Measurements from ENCODE around the gene ITGA5. TPM values are rescaled to one million over a fixed set of nuclear protein-coding genes. Genes with fewer than 3 reads are reported as not detected.

ITGA5 gene
- total RNA-seq, 4 donors from 2014 or later: 37.7 to 217 (median 73.0) TPM

- intact Hi-C loops (cut with DNase I; ENCODE audit: low total_unique reads) (no loop called here), in situ Hi-C loops (cut with MboI; ENCODE audit: low pct_ligation_motif_present in 1 of 4, low pct_unique_long_range_greater_than_20kb in 1 of 4, low sequenced_read_pairs in 3 of 4) (no loop called here)
- H3K4me1 ChIP-seq: peaks cover 0 to 58% (median 26%) of the 10 kb centered on the region in 4 donors
- H3K27ac ChIP-seq: peak overlapping the region; percentile 38 to 57 (median 47)
- H3K36me3 ChIP-seq: no peaks in the 10 kb centered on the region
- no peaks in the 10 kb centered on the region for H3K9me3 ChIP-seq
- no peak for TF ChIP-seq POLR2A (IDR thresholded peaks at IDR 0.05)
- no peak for TF ChIP-seq POLR2AphosphoS5 (IDR thresholded peaks at IDR 0.05)
- TF ChIP-seq CTCF (IDR thresholded peaks at IDR 0.05): no peak
- TF ChIP-seq EP300 (IDR thresholded peaks at IDR 0.05; ENCODE audit: low read depth): no peak
- no peak for DNase-seq
- no peak overlapping the region for H3K4me3 ChIP-seq
- no peaks in the 10 kb centered on the region for H3K27me3 ChIP-seq
- WGBS, 2 donors (ENCODE audit: low coverage in 1 of 2): 58 to 72% methylated on average over 7 to 8 of the region's 8 CpGs
These were observed 46.8 kb downstream of the ITGA5 start for GRCh38 chr12:54372113-54372806.

- in situ Hi-C loops (cut with MboI; ENCODE audit: low pct_ligation_motif_present in 1 of 4, low pct_unique_long_range_greater_than_20kb in 1 of 4, low sequenced_read_pairs in 3 of 4): no loop called here
- TF ChIP-seq POLR2A (IDR thresholded peaks at IDR 0.05) (no peak), POLR2AphosphoS5 (IDR thresholded peaks at IDR 0.05) (peak in 2 of 3 donors; percentile 45 to 58)
These were observed 47.5 kb downstream of the ITGA5 start for GRCh38 chr12:54371328-54372112.

GRCh38 chr12:54370171-54370730 lies 48.8 kb downstream of the ITGA5 start:
- in situ Hi-C loops (cut with MboI; ENCODE audit: low pct_ligation_motif_present in 1 of 4, low pct_unique_long_range_greater_than_20kb in 1 of 4, low sequenced_read_pairs in 3 of 4) (no loop called here), intact Hi-C loops (cut with DNase I; ENCODE audit: low total_unique reads) (no loop called here)
- no peaks in the 10 kb centered on the region for H3K36me3 ChIP-seq
- no peaks in the 10 kb centered on the region for H3K9me3 ChIP-seq
- no peaks in the 10 kb centered on the region for H3K27me3 ChIP-seq
- peak overlapping the region; percentile 13 to 49 (median 24) for H3K4me3 ChIP-seq
- 15 to 27% methylated on average over 8 to 42 of the region's 44 CpGs for WGBS, 2 donors (ENCODE audit: low coverage in 1 of 2)
- TF ChIP-seq POLR2AphosphoS5 (IDR thresholded peaks at IDR 0.05) (peak in 1 of 3 donors; percentile 11), POLR2A (IDR thresholded peaks at IDR 0.05) (no peak), EP300 (IDR thresholded peaks at IDR 0.05; ENCODE audit: low read depth) (no peak), CTCF (IDR thresholded peaks at IDR 0.05) (peak; percentile 87 to 93 (median 92))
- peak; percentile 79 for DNase-seq
- peak overlapping the region; percentile 39 to 63 (median 53) for H3K27ac ChIP-seq
- peaks cover 0 to 58% (median 26%) of the 10 kb centered on the region in 4 donors for H3K4me1 ChIP-seq

More at GRCh38 chr12:54371328-54372112, 47.5 kb downstream of the ITGA5 start:
- no peaks in the 10 kb centered on the region for H3K27me3 ChIP-seq
- DNase-seq: no peak
- WGBS, 2 donors (ENCODE audit: low coverage in 1 of 2): 0 to 57% methylated on average over 1 to 5 of the region's 5 CpGs
- intact Hi-C loops (cut with DNase I; ENCODE audit: low total_unique reads): no loop called here
- H3K27ac ChIP-seq: peak overlapping the region; percentile 38 to 63 (median 54)
- H3K4me3 ChIP-seq: no peak overlapping the region
- peaks cover 0 to 58% (median 26%) of the 10 kb centered on the region in 4 donors for H3K4me1 ChIP-seq
- H3K9me3 ChIP-seq: no peaks in the 10 kb centered on the region
- no peaks in the 10 kb centered on the region for H3K36me3 ChIP-seq

GRCh38 chr12:54369597-54370131 lies 49.4 kb downstream of the ITGA5 start:
- H3K27ac ChIP-seq: peak overlapping the region; percentile 39 to 63 (median 53)
- intact Hi-C loops (cut with DNase I; ENCODE audit: low total_unique reads) (loop anchor here (10.0 kb wide), 1 partner anchor 145 kb away; no protein-coding TSS in a partner anchor), in situ Hi-C loops (cut with MboI; ENCODE audit: low pct_ligation_motif_present in 1 of 4, low pct_unique_long_range_greater_than_20kb in 1 of 4, low sequenced_read_pairs in 3 of 4) (loop anchor here in 2 of 4 donors (10.0 kb wide), 3 partner anchors 75 to 145 kb away; no protein-coding TSS in a partner anchor)
- no peaks in the 10 kb centered on the region for H3K36me3 ChIP-seq
- H3K9me3 ChIP-seq: no peaks in the 10 kb centered on the region
- TF ChIP-seq POLR2A (IDR thresholded peaks at IDR 0.05) (no peak), EP300 (IDR thresholded peaks at IDR 0.05; ENCODE audit: low read depth) (no peak), POLR2AphosphoS5 (IDR thresholded peaks at IDR 0.05) (no peak), CTCF (IDR thresholded peaks at IDR 0.05) (no peak)
- 25% methylated on average over 21 of the region's 21 CpGs; no CpG with 5 or more reads in 1 of the 2 donors for WGBS, 2 donors (ENCODE audit: low coverage in 1 of 2)
- H3K4me1 ChIP-seq: peaks cover 0 to 52% (median 23%) of the 10 kb centered on the region in 4 donors
- DNase-seq: no peak
- no peaks in the 10 kb centered on the region for H3K27me3 ChIP-seq
- peak overlapping the region in 3 of 4 donors; percentile 23 to 49 (median 26) for H3K4me3 ChIP-seq

All from transverse colon (tissue), 4 donors.